Bone marrow (tissue), 2 donors: Measurements from ENCODE around the gene HAUS5.
"Not testable (repeated sequence)": the region's sequence is repeated elsewhere in the genome, so short reads cannot be mapped to it uniquely, and the experiment has no call there.

Experiments
- DNase-seq, 2 donors: peaks; one replicate each; lab custom pipeline; 2025; lab: John Stamatoyannopoulos, UW

Gene HAUS5, protein sequence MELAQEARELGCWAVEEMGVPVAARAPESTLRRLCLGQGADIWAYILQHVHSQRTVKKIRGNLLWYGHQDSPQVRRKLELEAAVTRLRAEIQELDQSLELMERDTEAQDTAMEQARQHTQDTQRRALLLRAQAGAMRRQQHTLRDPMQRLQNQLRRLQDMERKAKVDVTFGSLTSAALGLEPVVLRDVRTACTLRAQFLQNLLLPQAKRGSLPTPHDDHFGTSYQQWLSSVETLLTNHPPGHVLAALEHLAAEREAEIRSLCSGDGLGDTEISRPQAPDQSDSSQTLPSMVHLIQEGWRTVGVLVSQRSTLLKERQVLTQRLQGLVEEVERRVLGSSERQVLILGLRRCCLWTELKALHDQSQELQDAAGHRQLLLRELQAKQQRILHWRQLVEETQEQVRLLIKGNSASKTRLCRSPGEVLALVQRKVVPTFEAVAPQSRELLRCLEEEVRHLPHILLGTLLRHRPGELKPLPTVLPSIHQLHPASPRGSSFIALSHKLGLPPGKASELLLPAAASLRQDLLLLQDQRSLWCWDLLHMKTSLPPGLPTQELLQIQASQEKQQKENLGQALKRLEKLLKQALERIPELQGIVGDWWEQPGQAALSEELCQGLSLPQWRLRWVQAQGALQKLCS

DNA sequence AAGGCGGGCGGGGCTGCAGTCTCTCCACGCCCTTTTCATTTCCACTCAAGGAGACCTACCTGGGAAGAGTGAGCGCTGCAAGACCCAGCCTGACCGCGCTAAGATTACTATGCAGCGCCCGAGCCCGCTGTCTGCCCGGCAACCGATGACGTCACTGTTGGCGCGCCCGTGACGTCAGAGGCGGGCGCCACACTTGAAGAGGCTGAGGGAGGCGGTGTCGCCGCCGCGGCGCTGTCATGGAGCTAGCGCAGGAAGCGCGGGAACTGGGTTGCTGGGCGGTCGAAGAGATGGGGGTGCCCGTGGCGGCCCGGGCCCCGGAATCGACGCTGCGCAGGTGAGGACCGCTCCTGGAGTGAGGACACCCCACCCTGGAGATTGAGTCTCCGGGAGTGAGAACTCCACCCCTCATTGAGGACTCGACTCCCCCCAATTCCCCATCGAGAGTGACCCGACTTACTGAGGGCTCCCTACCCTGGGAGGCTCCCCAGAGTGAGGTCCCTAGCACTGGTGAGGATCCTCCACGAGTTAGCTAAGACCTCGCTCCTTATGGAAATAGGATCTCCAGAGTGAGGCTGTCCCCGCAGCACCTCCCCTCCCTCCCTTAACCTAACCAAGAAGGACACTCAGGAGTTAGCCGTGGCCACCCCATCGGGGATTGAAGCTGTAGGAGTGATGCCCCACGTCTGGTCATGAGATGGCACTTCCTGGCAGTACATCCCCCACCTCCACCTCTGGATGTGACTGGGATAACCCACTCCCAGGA is at the start of gene HAUS5:
HAUS5 (plus strand) TSS at position 177 of the 763 bp plus-strand sequence; CDS start at position 237, 60 bp downstream.
- DNase-seq = peak; percentile 88 to 91

DNA sequence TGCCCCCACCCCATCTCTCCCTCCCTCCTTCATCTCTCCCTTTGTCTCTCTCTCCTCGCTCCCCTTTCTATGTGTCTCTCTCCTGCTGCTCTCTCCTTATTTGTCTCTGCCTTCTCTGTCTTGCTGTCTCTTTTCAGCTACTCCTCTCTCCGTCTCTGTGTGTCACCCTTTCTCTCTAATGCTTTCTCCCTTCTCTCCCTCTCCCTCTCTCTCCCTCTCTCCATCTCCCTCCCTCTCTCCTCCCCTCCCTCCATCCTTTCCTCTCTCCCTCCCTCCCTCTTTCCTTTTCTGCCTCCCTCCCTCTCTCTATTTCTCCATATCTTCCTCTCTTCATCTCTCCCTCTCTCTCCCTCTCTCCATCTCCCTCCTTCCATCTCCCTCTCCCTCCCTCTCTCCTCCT is 49.8 kb upstream of the HAUS5 start:
- no peak for DNase-seq

DNA sequence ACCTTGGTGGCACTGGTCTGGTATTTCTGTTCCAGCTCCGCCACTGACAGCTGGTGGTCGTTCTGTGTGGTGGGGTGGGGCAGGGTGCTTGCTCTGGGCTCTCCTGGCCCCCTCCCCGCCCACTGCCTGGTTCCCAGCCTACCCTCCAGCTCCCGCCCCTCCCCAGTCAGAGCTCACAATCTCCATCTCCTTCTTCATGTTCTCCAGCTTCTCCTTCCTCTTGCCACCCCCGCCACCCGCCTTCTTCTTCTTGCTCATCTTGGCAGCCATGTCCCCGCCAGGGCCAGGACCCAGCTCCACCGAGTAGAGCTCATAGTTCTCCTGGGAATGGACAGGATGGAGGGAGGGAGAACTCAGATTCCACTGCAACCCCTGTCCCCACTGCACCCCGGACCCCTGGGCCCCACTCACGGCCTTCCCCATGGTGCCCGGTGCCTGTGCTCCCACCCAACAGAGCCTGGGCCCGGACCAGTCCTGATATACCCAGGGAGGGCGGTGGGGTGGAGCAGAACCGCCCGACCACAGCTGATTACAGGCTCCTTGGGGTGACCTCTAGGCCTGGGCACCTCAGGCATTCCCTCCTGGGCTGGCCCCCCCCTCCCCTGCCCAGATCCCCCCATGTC is 49.2 kb upstream of the HAUS5 start, which contains the start of gene ATP4A:
ATP4A (minus strand) TSS at position 452 of the 623 bp plus-strand sequence; CDS start at position 423, 29 bp downstream.
- DNase-seq = no peak

DNA sequence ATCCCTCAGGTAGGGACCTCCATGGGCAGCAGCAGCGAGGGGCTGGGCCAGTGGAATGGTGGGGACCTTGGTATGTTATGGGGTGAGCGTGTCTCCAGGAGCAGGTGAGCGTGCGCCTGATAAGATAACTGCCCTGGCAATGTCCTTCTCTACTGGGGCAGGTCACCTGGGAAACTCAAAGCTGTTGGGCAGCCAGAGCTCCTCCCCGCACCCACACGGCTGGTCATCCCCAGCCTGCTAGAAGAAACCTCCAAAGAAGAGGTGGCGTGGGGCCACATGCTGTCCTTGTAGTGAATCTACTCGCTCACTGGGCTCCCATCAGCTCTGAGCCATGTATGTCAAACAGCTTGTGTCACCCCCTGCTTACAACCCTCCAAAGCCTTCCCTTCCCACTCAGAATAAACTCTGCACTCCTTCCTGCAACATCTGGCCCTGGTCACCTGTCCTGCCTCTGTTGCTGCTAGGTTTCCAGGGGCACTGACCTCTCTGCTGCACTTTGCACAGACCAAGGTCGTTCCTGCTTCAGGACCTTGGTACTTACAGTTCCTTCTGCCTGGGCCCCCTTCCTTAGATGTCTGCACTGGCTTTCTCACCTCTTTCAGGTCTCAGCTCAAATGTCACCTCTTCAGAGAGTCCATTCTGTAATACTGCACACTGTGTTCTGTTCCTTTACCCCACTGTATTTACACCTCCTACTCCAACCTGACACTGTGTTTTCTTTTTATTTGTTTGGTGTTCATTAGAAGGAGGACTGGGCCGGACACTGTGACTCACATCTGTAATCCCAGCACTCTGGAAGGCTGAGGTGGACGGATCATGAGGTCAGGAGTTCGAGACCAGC is 47.3 kb upstream of the HAUS5 start:
- DNase-seq = no peak

DNA sequence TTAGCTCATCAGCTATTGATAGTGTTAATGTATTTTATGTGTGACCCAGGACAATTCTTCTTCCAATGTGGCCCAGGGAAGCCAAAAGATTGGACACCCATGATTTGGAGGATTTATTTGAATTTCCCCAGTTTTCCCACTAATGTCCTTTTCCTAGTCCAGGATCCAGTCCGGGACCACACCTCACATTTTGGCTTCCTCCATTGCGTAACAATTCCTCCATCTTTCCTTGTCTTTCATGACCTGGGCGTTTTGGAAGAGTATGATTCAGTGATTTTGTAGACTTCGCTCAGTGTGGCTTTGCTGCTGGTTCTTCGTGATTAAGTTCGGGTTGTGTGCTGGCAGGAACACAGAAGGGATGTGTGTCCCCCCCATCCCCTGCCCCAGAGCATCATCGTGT is 45.8 kb upstream of the HAUS5 start:
- DNase-seq = no peak

DNA sequence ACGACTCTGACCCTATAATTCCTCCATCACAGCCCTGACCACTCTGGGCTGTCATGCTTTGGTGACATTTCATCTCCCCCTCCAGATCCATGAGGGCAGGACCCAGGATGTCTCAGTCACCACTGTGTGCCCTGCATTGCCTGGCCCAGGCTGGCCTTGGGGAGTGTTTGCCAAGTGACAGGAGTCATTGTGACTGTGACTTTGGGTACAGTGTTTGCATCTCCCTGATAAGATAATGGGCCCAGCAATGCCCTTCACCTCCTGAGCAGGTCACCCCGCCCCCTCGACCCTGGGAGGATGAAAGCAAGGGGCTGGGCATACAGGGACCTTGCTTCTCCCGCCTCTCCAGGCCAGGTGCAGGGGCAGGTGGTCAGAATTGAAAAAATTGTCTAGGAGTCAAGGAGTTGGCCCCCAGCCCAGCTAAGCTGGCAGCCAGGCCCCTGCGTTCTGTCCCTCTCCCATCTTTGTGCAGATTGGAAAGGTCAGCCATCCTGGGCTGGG is 43.2 kb upstream of the HAUS5 start:
- DNase-seq = no peak

DNA sequence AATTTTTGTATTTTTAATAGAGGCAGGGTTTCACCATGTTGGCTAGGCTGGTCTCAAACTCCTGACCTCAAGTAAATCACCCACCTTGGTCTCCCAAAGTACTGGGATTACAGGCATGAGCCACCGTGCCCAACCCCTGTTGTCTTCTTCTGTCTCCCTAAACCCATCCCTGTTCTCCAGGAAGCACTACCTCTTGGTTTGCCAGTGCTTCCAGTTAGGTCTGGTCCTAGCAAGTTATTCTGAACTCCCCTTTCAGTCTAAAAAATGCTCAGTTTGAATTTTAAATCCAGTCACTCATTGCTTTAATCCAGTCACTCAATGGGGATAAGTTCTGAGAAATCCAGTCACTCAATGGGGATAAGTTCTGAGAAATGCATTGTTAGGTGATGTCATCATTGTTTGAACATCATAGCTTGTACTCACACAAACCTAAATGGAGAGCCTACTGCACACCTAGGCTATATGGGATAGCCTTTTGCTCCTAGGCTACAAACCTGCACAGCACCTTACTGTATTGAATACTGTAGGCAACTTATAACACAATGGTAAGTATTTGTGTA is 41.0 kb upstream of the HAUS5 start:
- DNase-seq = no peak

DNA sequence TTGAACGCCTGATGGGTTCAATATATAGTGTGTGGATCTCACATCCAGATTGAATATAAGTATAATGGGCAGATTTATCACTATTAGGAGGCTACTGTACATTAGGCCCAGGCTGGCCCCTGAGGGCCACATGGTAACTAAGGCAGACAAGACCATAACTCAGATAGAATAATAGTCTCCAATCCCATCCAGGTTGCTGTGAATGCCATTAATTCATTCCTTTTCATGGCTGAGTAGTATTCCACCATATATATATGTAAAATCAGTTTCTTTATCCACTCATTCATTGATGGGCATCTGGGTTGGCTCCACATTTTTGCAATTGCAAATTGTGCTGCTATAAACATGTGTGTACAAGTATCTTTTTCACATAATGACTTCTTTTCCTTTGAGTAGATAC is 34.6 kb upstream of the HAUS5 start:
- DNase-seq = no peak

DNA sequence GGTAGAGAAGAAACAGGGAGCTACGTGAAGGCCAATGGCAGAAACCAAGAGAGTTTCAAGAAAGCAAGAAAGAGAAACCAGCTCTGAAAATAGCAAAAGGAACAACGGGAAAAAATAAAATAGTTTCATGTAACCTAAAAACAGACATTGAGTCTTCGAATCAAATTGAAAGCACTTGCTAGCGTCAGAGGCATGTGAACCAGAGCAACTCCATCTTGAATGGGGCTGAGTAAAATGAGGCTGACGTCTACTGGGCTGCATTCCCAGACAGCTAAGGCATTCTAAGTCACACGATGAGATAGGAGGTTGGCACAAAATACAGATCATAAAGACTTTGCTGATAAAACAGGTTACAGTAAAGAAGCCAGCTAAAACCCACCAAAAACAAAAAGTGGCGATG is 33.8 kb upstream of the HAUS5 start:
- DNase-seq = no peak

DNA sequence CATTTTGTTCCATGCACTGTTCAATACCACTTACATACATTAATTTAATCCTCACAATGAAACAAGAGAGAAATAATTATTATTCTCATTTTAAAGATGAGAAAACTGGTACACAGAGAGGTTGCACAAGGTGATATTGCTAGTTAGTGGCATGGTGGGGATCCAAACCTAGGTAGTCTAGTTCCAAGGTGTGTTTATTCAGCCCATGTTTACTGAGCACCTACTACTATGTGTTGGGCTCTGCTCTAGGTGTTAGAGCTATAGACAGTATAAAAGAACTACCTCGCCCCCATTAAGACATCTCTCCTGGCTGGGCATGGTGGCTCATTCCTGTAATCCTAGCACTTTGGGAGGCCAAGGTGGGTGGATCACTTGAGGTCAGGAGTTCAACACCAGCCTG is 29.8 kb upstream of the HAUS5 start:
- no peak for DNase-seq

DNA sequence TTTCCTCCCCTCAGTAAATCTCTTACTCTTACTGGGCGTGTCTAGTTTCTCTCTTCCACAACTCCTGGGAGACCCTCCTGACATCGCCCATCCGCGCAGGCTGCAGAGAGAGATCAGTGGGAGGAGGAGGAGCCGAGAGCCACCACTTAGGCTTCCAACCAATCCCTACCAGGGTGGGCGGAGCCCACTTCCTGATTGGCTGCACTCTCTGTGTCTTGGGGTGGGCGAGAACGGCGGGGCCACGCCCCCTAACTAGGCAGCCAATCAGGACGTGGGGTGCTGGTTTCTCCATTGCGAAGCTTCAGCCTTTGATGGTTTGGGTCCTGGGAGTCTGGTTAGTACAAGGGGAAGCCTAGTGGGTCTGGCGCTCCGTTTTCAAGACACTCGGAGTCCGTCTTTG is 26.7 kb upstream of the HAUS5 start, which contains the start of gene PMIS2:
PMIS2 (plus strand) TSS at position 326 of the 400 bp plus-strand sequence. CDS start 87 bp downstream, outside the sequence.
- DNase-seq = no peak

DNA sequence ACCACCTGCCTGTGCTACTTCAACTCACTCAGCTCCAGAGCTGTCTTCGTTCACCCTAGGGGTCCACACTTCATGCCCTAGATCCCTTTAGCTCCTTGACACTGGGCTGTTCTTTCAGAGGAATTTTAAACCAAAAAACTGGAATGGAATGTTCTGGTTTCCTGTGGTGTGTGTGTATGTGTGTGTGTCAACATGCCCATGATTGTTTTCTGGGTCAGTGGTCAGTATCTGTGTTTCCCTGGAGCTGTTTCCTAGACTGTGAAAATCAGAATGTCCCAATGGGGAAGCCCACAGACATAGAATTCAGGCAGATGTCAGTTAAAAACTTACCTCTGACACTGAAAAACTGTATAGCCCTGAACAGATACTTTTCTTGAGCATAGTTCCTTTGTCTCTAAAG is 25.2 kb upstream of the HAUS5 start:
- no peak for DNase-seq

DNA sequence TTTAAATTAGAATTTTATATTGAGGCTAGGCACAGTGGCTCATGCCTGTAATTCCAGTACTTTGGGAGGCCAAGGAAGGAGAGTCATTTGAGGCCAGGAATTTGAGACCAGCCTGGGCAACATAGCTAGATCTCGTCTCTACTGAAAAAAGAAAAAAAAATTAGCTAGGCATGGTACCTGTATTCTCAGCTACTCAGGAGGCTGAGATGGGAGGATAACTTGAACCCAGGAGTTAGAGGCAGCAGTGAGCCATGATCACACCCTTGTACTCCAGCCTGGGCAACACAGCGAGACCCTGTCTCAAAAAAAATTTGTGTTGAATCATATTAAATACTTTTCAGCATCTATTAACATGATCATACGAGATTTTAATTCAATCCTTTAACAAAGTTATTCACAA is 21.7 kb upstream of the HAUS5 start:
- DNase-seq = no peak

DNA sequence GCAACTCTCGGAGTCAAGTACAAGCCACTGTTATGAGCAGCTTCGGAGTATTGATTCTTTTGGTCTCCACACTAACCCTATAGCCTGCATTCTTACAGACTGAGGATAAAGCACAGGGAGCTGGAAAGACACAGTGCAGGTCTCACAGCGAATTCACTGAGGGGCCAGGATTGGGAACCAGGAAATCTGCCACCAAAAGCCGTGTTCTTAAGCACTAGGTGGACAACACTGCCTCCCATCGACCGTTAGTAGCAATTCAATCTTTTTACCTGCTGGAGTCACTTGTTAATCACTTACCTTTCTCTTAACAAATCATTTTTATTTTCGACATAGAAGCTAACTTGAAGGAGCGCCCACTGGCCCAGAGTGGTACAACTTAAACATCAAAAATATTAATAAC is 20.3 kb upstream of the HAUS5 start:
- DNase-seq = peak in 1 of 2 donors; percentile 44

DNA sequence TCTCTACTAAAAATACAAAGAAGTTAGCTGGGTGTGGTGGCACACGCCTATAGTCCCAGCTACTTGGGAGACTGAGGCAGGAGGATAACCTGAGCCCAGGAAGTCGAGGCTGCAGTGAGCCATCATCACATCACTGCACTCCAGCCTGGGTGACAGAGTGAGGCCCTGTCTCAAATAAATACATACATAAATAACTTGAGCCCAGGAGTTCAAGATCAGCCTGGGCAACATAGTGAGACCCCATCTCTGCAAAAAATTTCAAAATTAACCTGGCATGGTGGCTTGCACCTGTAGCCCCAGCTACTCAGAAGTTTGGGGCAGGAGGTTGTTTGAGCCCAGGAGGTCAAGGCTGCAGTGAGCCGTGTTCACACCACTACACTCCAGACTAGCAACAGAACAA is 17.5 kb upstream of the HAUS5 start:
- DNase-seq = not testable (repeated sequence)

DNA sequence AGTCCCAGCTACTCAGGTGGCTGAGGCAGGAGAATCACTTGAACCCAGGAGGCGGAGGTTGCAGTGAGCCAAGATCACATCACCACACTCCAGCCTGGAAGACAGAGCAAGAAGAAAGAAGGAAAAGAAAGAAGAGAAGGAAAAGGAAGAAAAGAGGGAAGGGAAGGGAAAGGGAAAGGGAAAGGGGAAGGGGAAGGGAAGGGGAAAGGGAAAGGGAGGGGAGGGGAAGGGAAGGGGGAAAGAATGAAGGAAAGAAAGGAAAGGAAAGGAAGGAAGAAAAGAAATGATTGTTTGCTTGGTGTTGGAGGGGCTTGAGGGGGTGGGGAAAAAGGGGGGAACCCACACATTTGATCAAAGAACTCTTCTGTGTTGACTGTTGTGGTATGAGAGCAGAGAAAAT is 16.6 kb upstream of the HAUS5 start:
- no peak for DNase-seq

DNA sequence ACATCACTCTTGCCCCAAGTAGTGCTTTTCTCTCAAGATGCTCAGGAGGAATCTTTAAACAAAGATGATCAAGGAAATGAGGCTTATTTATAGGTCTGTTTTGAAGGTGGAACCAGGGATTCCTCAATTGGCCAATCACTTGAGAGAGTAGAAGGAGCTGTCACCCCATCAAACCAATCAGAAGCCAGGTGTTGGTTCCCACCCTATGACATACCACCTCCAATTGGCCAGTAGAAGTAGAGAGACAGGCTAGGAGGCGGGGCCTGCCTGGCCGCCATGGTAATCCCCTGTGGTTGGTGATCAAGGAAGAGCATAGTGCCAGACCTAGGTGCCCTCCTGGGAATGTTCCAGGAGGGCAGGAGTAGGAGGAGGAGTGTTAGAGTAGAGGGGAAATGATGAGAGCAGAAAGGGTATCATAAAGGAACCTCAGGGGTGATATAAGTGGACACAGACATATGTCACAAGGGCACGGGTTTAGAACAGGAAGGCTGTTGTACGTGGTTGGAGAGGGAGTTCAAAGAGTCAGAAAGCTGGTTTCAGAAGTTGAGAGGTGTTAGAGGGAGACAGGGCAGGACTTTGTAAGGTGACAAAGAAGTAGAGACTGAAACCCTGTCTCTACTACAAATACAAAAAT is 16.1 kb upstream of the HAUS5 start:
- no peak for DNase-seq

DNA sequence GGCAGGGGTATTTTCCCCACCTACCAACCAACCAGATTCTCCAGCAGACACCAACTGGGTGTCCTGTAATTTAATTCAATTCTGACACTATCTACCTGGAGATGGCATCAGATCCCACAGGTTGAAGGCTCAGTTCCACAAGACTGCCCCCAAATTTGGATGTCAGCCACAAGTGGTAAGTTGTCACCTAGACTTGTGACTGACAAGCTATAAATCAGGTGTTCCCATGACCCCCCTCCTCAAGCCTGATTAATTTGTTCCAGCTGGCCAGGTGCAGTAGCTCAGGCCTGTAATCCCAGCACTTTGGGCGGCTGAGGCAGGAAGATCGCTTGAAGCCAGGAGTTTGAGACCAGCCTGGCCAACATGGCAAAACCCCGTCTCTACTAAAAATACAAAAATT is 10.6 kb upstream of the HAUS5 start:
- DNase-seq = no peak

DNA sequence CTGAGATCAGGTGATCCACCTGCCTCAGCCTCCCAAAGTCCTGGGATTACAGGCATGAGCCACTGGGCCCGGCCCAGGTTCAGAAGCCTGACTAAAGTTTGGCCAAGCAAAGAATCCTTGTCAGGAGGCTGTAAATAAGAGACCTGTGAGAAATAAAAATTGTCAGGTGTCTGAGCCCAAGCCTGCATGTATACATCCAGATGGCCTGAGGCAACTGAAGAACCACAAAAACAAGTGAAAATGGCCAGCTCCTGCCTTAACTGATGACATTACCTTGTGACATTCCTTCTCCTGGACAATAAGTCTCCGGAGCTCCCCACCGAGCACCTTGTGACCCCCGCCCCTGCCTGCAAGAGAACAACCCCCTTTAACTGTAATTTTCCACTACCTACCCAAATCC is 8.1 kb upstream of the HAUS5 start:
- DNase-seq = not testable (repeated sequence)

DNA sequence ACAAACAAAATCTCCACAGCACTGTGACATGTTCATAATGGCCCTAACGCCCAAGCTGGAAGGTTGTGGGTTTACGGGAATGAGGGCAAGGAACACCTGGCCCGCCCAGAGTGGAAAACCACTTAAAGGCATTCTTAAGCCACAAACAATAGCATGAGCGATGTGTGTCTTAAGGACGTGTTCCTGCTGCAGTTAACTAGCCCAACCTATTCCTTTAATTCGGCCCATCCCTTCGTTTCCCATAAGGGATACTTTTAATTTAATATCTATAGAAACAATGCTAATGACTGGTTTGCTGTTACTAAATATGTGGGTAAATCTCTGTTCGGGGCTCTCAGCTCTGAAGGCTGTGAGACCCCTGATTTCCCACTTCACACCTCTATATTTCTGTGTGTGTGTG is 5.4 kb upstream of the HAUS5 start:
- not testable (repeated sequence) for DNase-seq
